GM11168 (cell line): Measurements from ENCODE around the gene IRF2BP2.

Experiments
- in situ Hi-C: fragments of 300-500 bp; cut with MboI; formaldehyde crosslinking; loops from one replicate; pipeline ENCODE4 v1.12.0; 2022; ENCODE audit warnings: low sequenced_read_pairs; ENCODE audit not compliant: unreplicated experiment

The IRF2BP2 gene

GRCh38 chr1:234586892-234587485 is 23.0 kb downstream of the IRF2BP2 start:
- in situ Hi-C loops = no loop called here

- in situ Hi-C loops = no loop called here
These were observed 23.7 kb downstream of the IRF2BP2 start for GRCh38 chr1:234586304-234586703.

- in situ Hi-C loops = no loop called here
These were observed 24.5 kb downstream of the IRF2BP2 start for GRCh38 chr1:234585330-234586055.

GRCh38 chr1:234584926-234585325 is 25.1 kb downstream of the IRF2BP2 start:
- in situ Hi-C loops = no loop called here

- in situ Hi-C loops = no loop called here
These were observed 25.6 kb downstream of the IRF2BP2 start for GRCh38 chr1:234584420-234584805.

GRCh38 chr1:234583755-234584419 is 26.1 kb downstream of the IRF2BP2 start:
- in situ Hi-C loops = no loop called here

GRCh38 chr1:234582681-234583301 is 27.2 kb downstream of the IRF2BP2 start:
- in situ Hi-C loops = no loop called here

- in situ Hi-C loops = no loop called here
These were observed 27.8 kb downstream of the IRF2BP2 start for GRCh38 chr1:234582186-234582585.

- in situ Hi-C loops = no loop called here
These were observed 28.8 kb downstream of the IRF2BP2 start for GRCh38 chr1:234581063-234581714.

GRCh38 chr1:234579967-234580366 is 30.0 kb downstream of the IRF2BP2 start:
- in situ Hi-C loops = loop anchor here (5.0 kb wide), 1 partner anchor 38 kb away; no protein-coding TSS in a partner anchor

- in situ Hi-C loops = loop anchor here (5.0 kb wide), 1 partner anchor 36 kb away; no protein-coding TSS in a partner anchor
These were observed 31.2 kb downstream of the IRF2BP2 start for GRCh38 chr1:234578735-234579134.

GRCh38 chr1:234578087-234578486 is 31.9 kb downstream of the IRF2BP2 start:
- in situ Hi-C loops = loop anchor here (5.0 kb wide), 1 partner anchor 36 kb away; no protein-coding TSS in a partner anchor

GRCh38 chr1:234573711-234574299 is 36.2 kb downstream of the IRF2BP2 start:
- in situ Hi-C loops = no loop called here

- in situ Hi-C loops = no loop called here
These were observed 37.0 kb downstream of the IRF2BP2 start for GRCh38 chr1:234572966-234573365.

GRCh38 chr1:234571702-234572101 is 38.3 kb downstream of the IRF2BP2 start:
- in situ Hi-C loops = no loop called here

GRCh38 chr1:234570329-234571120 is 39.5 kb downstream of the IRF2BP2 start:
- in situ Hi-C loops = no loop called here

- in situ Hi-C loops = no loop called here
These were observed 41.6 kb downstream of the IRF2BP2 start for GRCh38 chr1:234568345-234568744.

- in situ Hi-C loops = no loop called here
These were observed 44.8 kb downstream of the IRF2BP2 start for GRCh38 chr1:234565132-234565531.
